HUES48 (cell line): ENCODE measurements around the gene C6orf47.

Source experiments
- H3K27ac ChIP-seq: one replicate; pipeline ENCODE4 v1.7.0; 2013; ENCODE audit warnings: low read depth, low read length, inconsistent platforms
- H3K27me3 ChIP-seq: 2 replicates; pipeline ENCODE4 v1.6.1; 2013; ENCODE audit warnings: mild to moderate bottlenecking, low read length; ENCODE audit not compliant: control insufficient read depth, insufficient read depth
- H3K36me3 ChIP-seq: 2 replicates; pipeline ENCODE4 v1.6.1; 2013; ENCODE audit warnings: low read length; ENCODE audit not compliant: control insufficient read depth, insufficient read depth
- H3K4me1 ChIP-seq: 2 replicates; pipeline ENCODE4 v1.6.1; 2013; ENCODE audit warnings: mild to moderate bottlenecking, low read length; ENCODE audit not compliant: control insufficient read depth, insufficient read depth
- H3K4me3 ChIP-seq: 2 replicates; pipeline ENCODE4 v1.5.1; 2013; ENCODE audit warnings: mild to moderate bottlenecking, low read depth, low read length
- H3K9ac ChIP-seq: 2 replicates; pipeline ENCODE4 v1.6.1; 2013; ENCODE audit warnings: mild to moderate bottlenecking, low read depth, low read length, moderate library complexity
- H3K9me3 ChIP-seq: 2 replicates; pipeline ENCODE4 v1.6.1; 2013; ENCODE audit warnings: low read length; ENCODE audit not compliant: control insufficient read depth, insufficient read depth

The C6orf47 gene

GRCh38 chr6:31700740-31701401 is 40.3 kb upstream of the C6orf47 start:
- no peak overlapping the region for H3K27ac ChIP-seq
- H3K9ac ChIP-seq: no peak overlapping the region
- no peak overlapping the region for H3K4me3 ChIP-seq
- H3K36me3 ChIP-seq: peaks cover 28% of the 10 kb centered on the region
- H3K27me3 ChIP-seq: no peaks in the 10 kb centered on the region
- H3K4me1 ChIP-seq: 0 out of 2 replicates have a peak, but pooled peaks cover 7% of the 10 kb centered on the region
- no peaks in the 10 kb centered on the region for H3K9me3 ChIP-seq

GRCh38 chr6:31697555-31697954 is 37.0 kb upstream of the C6orf47 start:
- peaks cover 52% of the 10 kb centered on the region for H3K36me3 ChIP-seq
- H3K27ac ChIP-seq: no peak overlapping the region
- no peaks in the 10 kb centered on the region for H3K9me3 ChIP-seq
- no peak overlapping the region for H3K9ac ChIP-seq
- 0 out of 2 replicates have a peak, but pooled peaks cover 7% of the 10 kb centered on the region for H3K4me1 ChIP-seq
- H3K4me3 ChIP-seq: no peak overlapping the region
- H3K27me3 ChIP-seq: no peaks in the 10 kb centered on the region

GRCh38 chr6:31693535-31693934 is 33.0 kb upstream of the C6orf47 start:
- Histone ChIP-seq H3K36me3 (peaks cover 72% of the 10 kb centered on the region), H3K27me3 (no peaks in the 10 kb centered on the region), H3K27ac (no peak overlapping the region), H3K4me1 (no peaks in the 10 kb centered on the region; the same call in 1 of the 2 replicates), H3K9ac (no peak overlapping the region), H3K4me3 (no peak overlapping the region), H3K9me3 (no peaks in the 10 kb centered on the region)

- H3K4me3 ChIP-seq: no peak overlapping the region
- no peaks in the 10 kb centered on the region for H3K27me3 ChIP-seq
- no peak overlapping the region for H3K9ac ChIP-seq
- no peaks in the 10 kb centered on the region for H3K9me3 ChIP-seq
- H3K27ac ChIP-seq: no peak overlapping the region
- H3K4me1 ChIP-seq: peaks cover 4% of the 10 kb centered on the region; the same call in 1 of the 2 replicates
- peaks cover 78% of the 10 kb centered on the region for H3K36me3 ChIP-seq
These were observed 32.3 kb upstream of the C6orf47 start for GRCh38 chr6:31692886-31693285.

- H3K4me1 ChIP-seq: peaks cover 4% of the 10 kb centered on the region; the same call in 1 of the 2 replicates
- no peaks in the 10 kb centered on the region for H3K9me3 ChIP-seq
- no peak overlapping the region for H3K27ac ChIP-seq
- H3K4me3 ChIP-seq: no peak overlapping the region
- H3K9ac ChIP-seq: no peak overlapping the region
- no peaks in the 10 kb centered on the region for H3K27me3 ChIP-seq
- H3K36me3 ChIP-seq: peaks cover 83% of the 10 kb centered on the region
These were observed 31.8 kb upstream of the C6orf47 start for GRCh38 chr6:31692353-31692752.

- peaks cover 85% of the 10 kb centered on the region for H3K36me3 ChIP-seq
- H3K9me3 ChIP-seq: no peaks in the 10 kb centered on the region
- no peak overlapping the region for H3K4me3 ChIP-seq
- peaks cover 4% of the 10 kb centered on the region; the same call in 1 of the 2 replicates for H3K4me1 ChIP-seq
- H3K27me3 ChIP-seq: no peaks in the 10 kb centered on the region
- no peak overlapping the region for H3K27ac ChIP-seq
- no peak overlapping the region for H3K9ac ChIP-seq
These were observed 31.1 kb upstream of the C6orf47 start for GRCh38 chr6:31691564-31692108.

GRCh38 chr6:31691078-31691463 is 30.5 kb upstream of the C6orf47 start:
- Histone ChIP-seq H3K4me3 (no peak overlapping the region), H3K27me3 (no peaks in the 10 kb centered on the region), H3K36me3 (peaks cover 86% of the 10 kb centered on the region), H3K27ac (peak overlapping the region; percentile 59), H3K9me3 (no peaks in the 10 kb centered on the region), H3K9ac (no peak overlapping the region), H3K4me1 (peaks cover 4% of the 10 kb centered on the region; the same call in 1 of the 2 replicates)

GRCh38 chr6:31690231-31691077 is 29.9 kb upstream of the C6orf47 start:
- Histone ChIP-seq H3K4me3 (no peak overlapping the region), H3K9me3 (no peaks in the 10 kb centered on the region), H3K4me1 (peaks cover 4% of the 10 kb centered on the region; the same call in 1 of the 2 replicates), H3K9ac (no peak overlapping the region), H3K27ac (peak overlapping the region; percentile 59), H3K36me3 (peaks cover 90% of the 10 kb centered on the region), H3K27me3 (no peaks in the 10 kb centered on the region)

GRCh38 chr6:31689249-31690110 is 28.9 kb upstream of the C6orf47 start:
- no peak overlapping the region for H3K9ac ChIP-seq
- H3K9me3 ChIP-seq: no peaks in the 10 kb centered on the region
- H3K36me3 ChIP-seq: peaks cover 82% of the 10 kb centered on the region
- no peaks in the 10 kb centered on the region for H3K27me3 ChIP-seq
- peaks cover 4% of the 10 kb centered on the region; the same call in 1 of the 2 replicates for H3K4me1 ChIP-seq
- H3K27ac ChIP-seq: peak overlapping the region; percentile 14
- no peak overlapping the region for H3K4me3 ChIP-seq

- H3K9ac ChIP-seq: no peak overlapping the region
- no peak overlapping the region for H3K4me3 ChIP-seq
- no peaks in the 10 kb centered on the region for H3K9me3 ChIP-seq
- H3K4me1 ChIP-seq: peaks cover 7% of the 10 kb centered on the region; the same call in 1 of the 2 replicates
- H3K36me3 ChIP-seq: peaks cover 71% of the 10 kb centered on the region
- H3K27ac ChIP-seq: no peak overlapping the region
- H3K27me3 ChIP-seq: no peaks in the 10 kb centered on the region
These were observed 27.5 kb upstream of the C6orf47 start for GRCh38 chr6:31687860-31688693.
